ENCODE data around the gene GABRA6. TPM values are rescaled to one million over a fixed set of nuclear protein-coding genes. Genes with fewer than 3 reads are reported as not detected.

The GABRA6 gene
- total RNA-seq, 2 donors from 2014 or later = 6.1 TPM; not detected in 1

DNA sequence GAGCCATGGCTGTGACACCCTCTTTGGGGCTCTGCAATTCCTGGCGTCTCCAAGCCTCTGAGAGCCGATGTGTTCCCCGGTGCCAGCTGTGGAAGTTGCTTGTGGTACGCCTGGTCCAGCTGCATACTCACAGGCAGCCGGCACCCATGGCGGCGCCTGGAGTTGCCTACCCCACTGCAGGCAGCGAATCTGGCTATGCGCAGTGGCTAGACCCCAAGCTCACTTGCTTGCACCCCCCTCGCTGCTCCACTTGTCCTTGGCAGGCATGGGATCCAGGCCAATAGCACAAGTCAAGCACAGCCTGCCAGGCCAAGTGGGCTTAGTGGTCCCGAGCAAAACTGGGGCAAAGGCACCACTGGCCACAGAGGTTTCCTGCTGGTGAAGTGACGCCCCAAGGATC is 24.7 kb upstream of the GABRA6 start:
- no peaks in the 10 kb centered on the region for H3K36me3 ChIP-seq
- intact Hi-C loops (cut with DNase I) = no loop called here
- no peaks in the 10 kb centered on the region for H3K4me1 ChIP-seq (replicated peaks)
- no peaks in the 10 kb centered on the region for H3K9me3 ChIP-seq
- no peak overlapping the region for H3K4me3 ChIP-seq
- TF ChIP-seq POLR2AphosphoS5 (IDR thresholded peaks at IDR 0.05) = no peak
- TF ChIP-seq POLR2A (IDR thresholded peaks at IDR 0.05) = no peak
- TF ChIP-seq, protein P1, sequence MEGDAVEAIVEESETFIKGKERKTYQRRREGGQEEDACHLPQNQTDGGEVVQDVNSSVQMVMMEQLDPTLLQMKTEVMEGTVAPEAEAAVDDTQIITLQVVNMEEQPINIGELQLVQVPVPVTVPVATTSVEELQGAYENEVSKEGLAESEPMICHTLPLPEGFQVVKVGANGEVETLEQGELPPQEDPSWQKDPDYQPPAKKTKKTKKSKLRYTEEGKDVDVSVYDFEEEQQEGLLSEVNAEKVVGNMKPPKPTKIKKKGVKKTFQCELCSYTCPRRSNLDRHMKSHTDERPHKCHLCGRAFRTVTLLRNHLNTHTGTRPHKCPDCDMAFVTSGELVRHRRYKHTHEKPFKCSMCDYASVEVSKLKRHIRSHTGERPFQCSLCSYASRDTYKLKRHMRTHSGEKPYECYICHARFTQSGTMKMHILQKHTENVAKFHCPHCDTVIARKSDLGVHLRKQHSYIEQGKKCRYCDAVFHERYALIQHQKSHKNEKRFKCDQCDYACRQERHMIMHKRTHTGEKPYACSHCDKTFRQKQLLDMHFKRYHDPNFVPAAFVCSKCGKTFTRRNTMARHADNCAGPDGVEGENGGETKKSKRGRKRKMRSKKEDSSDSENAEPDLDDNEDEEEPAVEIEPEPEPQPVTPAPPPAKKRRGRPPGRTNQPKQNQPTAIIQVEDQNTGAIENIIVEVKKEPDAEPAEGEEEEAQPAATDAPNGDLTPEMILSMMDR (IDR thresholded peaks at IDR 0.05) = no peak
- 93% methylated on average over 11 of the region's 12 CpGs for WGBS
- DNase-seq (ENCODE audit: low spot score) = no peak
- H3K27ac ChIP-seq = no peak overlapping the region
- no peaks in the 10 kb centered on the region for H3K27me3 ChIP-seq (replicated peaks; ENCODE audit: insufficient read depth)

DNA sequence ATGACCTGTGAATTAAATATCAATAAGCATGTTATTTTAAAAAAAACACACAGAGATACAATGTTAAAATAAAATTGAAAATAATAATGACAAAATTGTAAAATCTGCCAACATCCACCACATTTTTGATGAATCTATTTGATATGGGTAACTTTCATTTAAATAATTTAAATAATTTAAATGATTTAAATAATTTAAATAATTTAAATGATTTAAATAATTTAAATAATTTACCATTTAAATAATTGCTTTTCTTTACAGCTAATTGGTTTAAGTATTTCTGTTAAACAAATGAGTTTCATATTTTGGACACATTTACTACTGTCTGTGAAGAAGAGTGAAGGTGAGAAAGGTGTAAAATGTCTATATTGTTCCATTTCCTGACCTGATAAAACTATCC is 22.1 kb upstream of the GABRA6 start:
- H3K9me3 ChIP-seq = no peaks in the 10 kb centered on the region
- no peaks in the 10 kb centered on the region for H3K27me3 ChIP-seq (replicated peaks; ENCODE audit: insufficient read depth)
- H3K27ac ChIP-seq = no peak overlapping the region
- no peak overlapping the region for H3K4me3 ChIP-seq
- no peak for DNase-seq (ENCODE audit: low spot score)
- TF ChIP-seq POLR2AphosphoS5 (IDR thresholded peaks at IDR 0.05) (no peak), POLR2A (IDR thresholded peaks at IDR 0.05) (no peak)
- TF ChIP-seq, protein P1 (IDR thresholded peaks at IDR 0.05) = no peak
- intact Hi-C loops (cut with DNase I) = no loop called here
- no peaks in the 10 kb centered on the region for H3K36me3 ChIP-seq
- no peaks in the 10 kb centered on the region for H3K4me1 ChIP-seq (replicated peaks)

DNA sequence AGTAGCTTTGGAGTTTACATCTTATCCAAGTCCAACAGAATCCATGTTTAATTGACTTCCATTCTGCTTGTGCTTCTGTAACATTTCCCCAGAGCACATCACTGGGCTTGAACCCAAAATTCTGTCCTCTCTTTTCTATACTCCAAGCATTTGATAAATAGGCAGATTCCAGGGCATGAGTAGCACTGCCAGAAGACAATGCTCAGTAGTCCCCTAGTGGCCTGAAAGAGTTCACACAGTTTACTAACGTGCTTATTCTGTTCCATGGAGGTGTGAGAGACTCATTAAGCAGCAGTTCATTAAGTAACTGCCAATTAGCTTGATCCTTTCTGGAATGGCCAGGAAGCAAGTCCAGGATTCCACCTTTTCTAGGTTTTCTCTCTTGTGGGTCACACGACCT is 9.4 kb upstream of the GABRA6 start:
- WGBS = 21% methylated on average over 2 of the region's 2 CpGs
- no peak for DNase-seq (ENCODE audit: low spot score)
- H3K36me3 ChIP-seq = no peaks in the 10 kb centered on the region

DNA sequence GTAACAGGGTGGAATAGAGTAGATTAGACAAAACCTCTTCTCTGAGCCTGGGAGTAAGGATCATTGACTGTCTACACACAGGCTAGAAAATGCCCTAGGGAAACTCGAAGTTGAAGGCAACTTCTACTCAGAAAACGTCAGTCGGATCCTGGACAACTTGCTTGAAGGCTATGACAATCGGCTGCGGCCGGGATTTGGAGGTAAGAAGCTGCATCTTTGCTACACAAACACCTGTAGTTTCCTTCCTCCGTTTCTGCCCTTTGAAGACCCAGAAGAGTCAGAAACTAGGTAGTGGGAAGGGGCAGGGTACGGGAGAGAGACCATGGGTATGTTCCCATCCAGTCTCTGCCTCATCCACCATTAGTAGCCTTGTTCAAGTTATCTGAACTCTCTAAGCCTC is 628 bp downstream of the GABRA6 start:
- no peak for DNase-seq (ENCODE audit: low spot score)
- 84% methylated on average over 8 of the region's 8 CpGs for WGBS
- intact Hi-C loops (cut with DNase I) = no loop called here

More for the DNA sequence above, 9.4 kb upstream of the GABRA6 start:
- Histone ChIP-seq H3K9me3 (no peaks in the 10 kb centered on the region), H3K27ac (no peak overlapping the region), H3K4me3 (no peak overlapping the region), H3K27me3 (replicated peaks; ENCODE audit: insufficient read depth) (no peaks in the 10 kb centered on the region), H3K4me1 (replicated peaks) (no peaks in the 10 kb centered on the region)
- intact Hi-C loops (cut with DNase I) = no loop called here
- TF ChIP-seq POLR2AphosphoS5 (IDR thresholded peaks at IDR 0.05) = no peak
- TF ChIP-seq POLR2A (IDR thresholded peaks at IDR 0.05) = no peak
- TF ChIP-seq, protein P1 (IDR thresholded peaks at IDR 0.05) = no peak

DNA sequence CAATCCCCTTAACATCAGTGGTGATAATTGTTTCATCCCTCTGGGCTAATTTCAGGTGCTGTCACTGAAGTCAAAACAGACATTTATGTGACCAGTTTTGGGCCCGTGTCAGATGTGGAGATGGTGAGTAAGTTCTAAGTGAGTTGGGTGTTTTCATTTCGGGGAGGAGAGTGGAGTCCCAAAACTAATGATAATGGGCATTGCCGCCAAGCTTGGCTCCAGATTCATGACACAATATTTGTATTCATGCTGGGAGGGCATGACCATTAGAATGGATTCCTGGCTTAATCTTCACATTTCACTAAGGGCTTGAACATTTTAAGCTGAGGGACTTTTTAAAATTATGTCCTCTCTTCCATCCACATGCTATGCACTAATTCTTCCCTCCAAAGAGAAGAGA is 1.4 kb downstream of the GABRA6 start:
- no peaks in the 10 kb centered on the region for H3K36me3 ChIP-seq
- WGBS = 60% methylated on average over 3 of the region's 3 CpGs

More for the DNA sequence above, 628 bp downstream of the GABRA6 start:
- Histone ChIP-seq H3K4me3 (no peak overlapping the region), H3K4me1 (replicated peaks) (no peaks in the 10 kb centered on the region), H3K27me3 (replicated peaks; ENCODE audit: insufficient read depth) (no peaks in the 10 kb centered on the region), H3K36me3 (no peaks in the 10 kb centered on the region), H3K27ac (no peak overlapping the region), H3K9me3 (no peaks in the 10 kb centered on the region)
- TF ChIP-seq POLR2AphosphoS5 (IDR thresholded peaks at IDR 0.05) (no peak), POLR2A (IDR thresholded peaks at IDR 0.05) (no peak)
- TF ChIP-seq, protein P1 (IDR thresholded peaks at IDR 0.05) = no peak

More for the DNA sequence above, 1.4 kb downstream of the GABRA6 start:
- Histone ChIP-seq H3K9me3 (no peaks in the 10 kb centered on the region), H3K27ac (no peak overlapping the region), H3K4me3 (no peak overlapping the region), H3K4me1 (replicated peaks) (no peaks in the 10 kb centered on the region), H3K27me3 (replicated peaks; ENCODE audit: insufficient read depth) (no peaks in the 10 kb centered on the region)
- intact Hi-C loops (cut with DNase I) = no loop called here
- no peak for TF ChIP-seq POLR2A (IDR thresholded peaks at IDR 0.05)
- no peak for TF ChIP-seq POLR2AphosphoS5 (IDR thresholded peaks at IDR 0.05)
- no peak for DNase-seq (ENCODE audit: low spot score)
